ENCODE measurements around the gene ERN1. TPM values are rescaled to one million over a fixed set of nuclear protein-coding genes. Genes with fewer than 3 reads are reported as not detected.

Gene ERN1
- total and polyA plus RNA-seq, 2 donors (not counting 3 experiments of a cell fraction or from before 2014, with no cell fraction given) = 9.1 to 21.5 TPM

DNA sequence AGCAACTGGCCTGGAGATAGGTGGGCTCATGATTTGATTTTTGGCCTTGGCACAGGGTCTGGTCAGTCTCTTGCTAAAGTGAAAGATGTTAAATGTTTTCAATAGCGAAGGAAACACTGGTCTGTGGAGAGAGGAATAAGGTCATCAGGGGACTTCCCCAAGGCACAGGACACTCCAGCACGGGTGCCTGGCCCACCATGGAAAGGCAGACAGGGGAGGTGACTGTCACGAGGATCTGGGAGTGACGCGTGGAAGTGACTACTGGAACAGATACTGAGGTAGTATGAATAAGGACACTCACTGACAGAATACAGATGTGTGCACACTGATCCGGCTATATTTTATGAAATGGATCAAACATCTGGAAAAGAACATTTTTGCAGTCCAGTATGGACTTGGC lies 92.8 kb downstream of the ERN1 start:
- TF ChIP-seq MYC (IDR thresholded peaks at IDR 0.05; ENCODE audit: low read depth, low read length) = no peak
- no peak for TF ChIP-seq JUN (IDR thresholded peaks at IDR 0.05; ENCODE audit: borderline replicate concordance, insufficient read depth, insufficient read length, low read depth)
- TF ChIP-seq POLR2AphosphoS5 (IDR thresholded peaks at IDR 0.05; ENCODE audit: insufficient read depth, low read depth, low read length) = no peak
- TF ChIP-seq GATA2 (IDR thresholded peaks at IDR 0.05; ENCODE audit: insufficient read depth, insufficient read length, low read depth, low read length) = no peak
- TF ChIP-seq, protein P1, sequence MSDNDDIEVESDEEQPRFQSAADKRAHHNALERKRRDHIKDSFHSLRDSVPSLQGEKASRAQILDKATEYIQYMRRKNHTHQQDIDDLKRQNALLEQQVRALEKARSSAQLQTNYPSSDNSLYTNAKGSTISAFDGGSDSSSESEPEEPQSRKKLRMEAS (IDR thresholded peaks at IDR 0.05; ENCODE audit: insufficient read depth, insufficient read length) = no peak
- TF ChIP-seq, protein P2, sequence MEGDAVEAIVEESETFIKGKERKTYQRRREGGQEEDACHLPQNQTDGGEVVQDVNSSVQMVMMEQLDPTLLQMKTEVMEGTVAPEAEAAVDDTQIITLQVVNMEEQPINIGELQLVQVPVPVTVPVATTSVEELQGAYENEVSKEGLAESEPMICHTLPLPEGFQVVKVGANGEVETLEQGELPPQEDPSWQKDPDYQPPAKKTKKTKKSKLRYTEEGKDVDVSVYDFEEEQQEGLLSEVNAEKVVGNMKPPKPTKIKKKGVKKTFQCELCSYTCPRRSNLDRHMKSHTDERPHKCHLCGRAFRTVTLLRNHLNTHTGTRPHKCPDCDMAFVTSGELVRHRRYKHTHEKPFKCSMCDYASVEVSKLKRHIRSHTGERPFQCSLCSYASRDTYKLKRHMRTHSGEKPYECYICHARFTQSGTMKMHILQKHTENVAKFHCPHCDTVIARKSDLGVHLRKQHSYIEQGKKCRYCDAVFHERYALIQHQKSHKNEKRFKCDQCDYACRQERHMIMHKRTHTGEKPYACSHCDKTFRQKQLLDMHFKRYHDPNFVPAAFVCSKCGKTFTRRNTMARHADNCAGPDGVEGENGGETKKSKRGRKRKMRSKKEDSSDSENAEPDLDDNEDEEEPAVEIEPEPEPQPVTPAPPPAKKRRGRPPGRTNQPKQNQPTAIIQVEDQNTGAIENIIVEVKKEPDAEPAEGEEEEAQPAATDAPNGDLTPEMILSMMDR (IDR thresholded peaks at IDR 0.05; ENCODE audit: extremely low read depth in 1 of 2, insufficient read depth in 1 of 2, low read depth in 1 of 2, low read length in 2 of 2) = no peak
- TF ChIP-seq FOS (IDR thresholded peaks at IDR 0.05; ENCODE audit: borderline replicate concordance, insufficient read depth, low read length) = no peak
- Histone ChIP-seq H3K4me2 (ENCODE audit: insufficient read depth, low read length) (no peak overlapping the region), H2AFZ (ENCODE audit: low read depth, low read length) (no peak overlapping the region), H4K20me1 (replicated peaks; ENCODE audit: control insufficient read depth, extremely low read depth, insufficient read depth, low read length) (no peaks in the 10 kb centered on the region), H3K4me1 (ENCODE audit: control insufficient read depth, extremely low read depth, insufficient read depth, low read length) (no peaks in the 10 kb centered on the region), H3K9ac (replicated peaks; ENCODE audit: extremely low read depth, insufficient read depth, low read length) (no peak overlapping the region), H3K4me3 (replicated peaks in 1 of 3; ENCODE audit: insufficient read depth in 1 of 3, low read depth in 1 of 3, low read length in 3 of 3) (no peak overlapping the region), H3K27me3 (ENCODE audit: control insufficient read depth in 2 of 2, insufficient read depth in 2 of 2, low read length in 2 of 2) (no peaks in the 10 kb centered on the region), H3K27ac (ENCODE audit: insufficient read depth, low read depth, low read length) (no peak overlapping the region), H3K36me3 (ENCODE audit: control insufficient read depth in 2 of 2, extremely low read depth in 1 of 2, insufficient read depth in 2 of 2, low read length in 2 of 2) (peaks cover 0 to 3% of the 10 kb centered on the region in 2 experiments), H3K9me1 (replicated peaks; ENCODE audit: control insufficient read depth, extremely low read depth, insufficient read depth, low read length) (no peaks in the 10 kb centered on the region), H3K79me2 (ENCODE audit: control insufficient read depth, insufficient read depth, low read length) (no peaks in the 10 kb centered on the region), H3K9me3 (replicated peaks; ENCODE audit: control insufficient read depth, insufficient read depth, low read length) (no peaks in the 10 kb centered on the region)
- CTCF ChIA-PET = interaction anchor here (1.6 to 2.7 kb wide), 2 partner anchors 11 to 96 kb away, joined by 7 to 20 read pairs; no protein-coding TSS in a partner anchor
- no TSS peak for BruUV-seq (replicated peaks)
- POLR2A ChIA-PET = no interaction called here
- no peak for DNase-seq (ENCODE audit: low read depth, low spot score)
- dilution Hi-C loops (cut with MboI; ENCODE audit: extremely low pct_ligation_motif_present, low sequenced_read_pairs) (loop anchor here (25.0 kb wide), 1 partner anchor 100 kb away; the partner anchor contains the start of gene ERN1), intact Hi-C loops (cut with micrococcal nuclease) (no loop called here)
- FAIRE-seq = no peak
